ENCODE measurements around the gene PIGS.

- no peak for TF ChIP-seq POLR2A (IDR thresholded peaks at IDR 0.05; ENCODE audit: low read depth, low read length)
- TF ChIP-seq RFX5 (IDR thresholded peaks at IDR 0.05; ENCODE audit: low read depth, low read length), result no peak
- TF ChIP-seq CTCF (conservative IDR thresholded peaks at IDR 0.05; ENCODE audit: low read depth, low read length), result no peak
- TF ChIP-seq CEBPB (IDR thresholded peaks at IDR 0.05; ENCODE audit: low read depth, low read length), result no peak
- TF ChIP-seq MAFK (IDR thresholded peaks at IDR 0.05; ENCODE audit: low read depth, low read length), result no peak
- no peak for TF ChIP-seq USF2 (IDR thresholded peaks at IDR 0.05; ENCODE audit: low read depth, low read length)
Observed at GRCh38 chr17:28592260-28592659, 20.9 kb upstream of the PIGS start.

Measured in IMR-90 (cell line).